Karpas-422 (cell line): Measurements from ENCODE around the gene IFI27. TPM values are rescaled to one million over a fixed set of nuclear protein-coding genes. Genes with fewer than 3 reads are reported as not detected.

Experiments used
- DNase-seq: peaks from one replicate; pipeline ENCODE4 v3.0.0-alpha.2; 2015
- H2AFZ ChIP-seq: fragments of 200-600 bp; sonication (generic); 2 replicates; pipeline ENCODE4 v1.6.1; 2014; ENCODE audit warnings: antibody characterized with exemption, low read length, mixed read lengths
- H3K27ac ChIP-seq: fragments of 200-600 bp; sonication (generic); 2 replicates; pipeline ENCODE4 v1.5.1; 2014; ENCODE audit warnings: mild to moderate bottlenecking, low read length, moderate library complexity
- H3K27me3 ChIP-seq: fragments of 200-600 bp; sonication (generic); 2 replicates; pipeline ENCODE4 v1.6.1; 2014; ENCODE audit warnings: low read length, mixed read lengths
- H3K36me3 ChIP-seq: fragments of 200-600 bp; sonication (generic); 2 replicates; pipeline ENCODE4 v1.6.1; 2014; ENCODE audit warnings: low read length, mixed read lengths; ENCODE audit not compliant: insufficient read depth
- H3K4me1 ChIP-seq: fragments of 200-600 bp; sonication (generic); 2 replicates; pipeline ENCODE4 v1.6.1; 2014; ENCODE audit warnings: mild to moderate bottlenecking, low read length, mixed read lengths
- H3K4me2 ChIP-seq: fragments of 200-600 bp; sonication (generic); 2 replicates; pipeline ENCODE4 v1.6.1; 2014; ENCODE audit warnings: low read length, low read depth, mild to moderate bottlenecking; ENCODE audit not compliant: poor library complexity, severe bottlenecking
- H3K4me3 ChIP-seq: fragments of 200-600 bp; sonication (generic); 2 replicates; pipeline ENCODE4 v1.5.1; 2014; ENCODE audit warnings: mild to moderate bottlenecking, antibody characterized with exemption, low read length, mixed read lengths
- H3K79me2 ChIP-seq: fragments of 200-600 bp; sonication (generic); 2 replicates; pipeline ENCODE4 v1.6.1; 2014; ENCODE audit warnings: mild to moderate bottlenecking, low read length, mixed read lengths
- H3K9ac ChIP-seq: fragments of 200-600 bp; sonication (generic); 2 replicates; pipeline ENCODE4 v1.6.0; 2014; ENCODE audit warnings: low read length
- H3K9me2 ChIP-seq: fragments of 200-600 bp; sonication (generic), shearing (Covaris generic); replicated peaks from 2 replicates; pipeline ENCODE4 v1.6.0; 2014; ENCODE audit warnings: mild to moderate bottlenecking, low read length, moderate library complexity; ENCODE audit not compliant: insufficient read depth
- H3K9me3 ChIP-seq: fragments of 300-700, 200-600 bp; sonication (generic); 2 replicates; pipeline ENCODE4 v1.6.1; 2014; ENCODE audit warnings: low read length, mixed read lengths
- H4K20me1 ChIP-seq: fragments of 200-600 bp; sonication (generic); 2 replicates; pipeline ENCODE4 v1.6.1; 2014; ENCODE audit warnings: mild to moderate bottlenecking, antibody characterized with exemption, low read length, low read depth; ENCODE audit not compliant: insufficient read depth
- total RNA-seq: library from RNA; depleted of rRNA; stranded (reverse); fragments of >200 nt; shearing (Covaris generic); gene quantifications from 2 replicates; pipeline ENCODE4 v1.2.3, GENCODE V29; 2014; ENCODE audit warnings: low replicate concordance

IFI27 gene
- total RNA-seq, 1 experiment from 2014 or later: 0.48 TPM

DNA sequence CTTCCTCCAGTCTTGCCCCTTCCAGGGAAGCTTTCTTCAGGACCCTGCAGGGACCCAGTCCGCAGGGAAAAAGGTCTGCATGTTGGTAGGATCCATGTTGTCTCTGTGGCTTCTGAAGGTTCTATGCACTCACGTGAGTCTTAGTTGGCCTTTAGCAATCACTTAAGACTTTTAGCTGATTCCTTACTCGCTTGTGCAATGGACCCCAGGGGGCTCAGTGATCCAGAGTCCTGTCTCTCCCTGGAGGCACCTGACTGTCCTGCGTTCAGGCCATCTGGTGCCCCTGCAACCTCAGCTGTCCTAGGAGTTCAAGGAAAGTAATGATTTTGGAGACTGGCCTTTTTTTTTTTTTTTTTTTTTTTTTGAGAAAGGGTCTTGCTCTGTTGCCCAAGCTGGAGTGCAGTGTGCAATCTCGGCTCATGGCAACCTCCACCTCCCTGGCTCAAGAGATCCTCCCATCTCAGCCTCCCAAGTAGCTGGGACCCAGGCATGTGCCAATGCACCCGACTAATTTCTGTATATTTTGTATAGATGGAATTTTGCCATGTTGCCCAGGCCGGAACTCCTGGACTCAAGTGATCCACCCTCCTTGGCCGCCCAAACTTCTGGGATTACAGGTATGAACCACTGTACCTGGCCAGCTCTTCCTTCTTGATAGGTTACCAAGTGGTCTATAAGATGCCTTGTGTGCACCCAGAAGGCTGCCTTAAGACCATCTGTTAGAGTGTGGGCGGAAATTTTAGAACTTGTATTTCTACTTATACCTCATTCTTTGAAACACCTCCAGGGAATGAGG is 14.2 kb downstream of the IFI27 start:
- H3K4me3 ChIP-seq: no peak overlapping the region
- H3K27ac ChIP-seq: no peak overlapping the region
- H2AFZ ChIP-seq: no peak overlapping the region
- H3K4me2 ChIP-seq: no peak overlapping the region
- DNase-seq: no peak
- H3K9me2 ChIP-seq: no peaks in the 10 kb centered on the region
- H3K79me2 ChIP-seq: no peaks in the 10 kb centered on the region
- no peaks in the 10 kb centered on the region for H3K36me3 ChIP-seq
- H3K9me3 ChIP-seq: no peaks in the 10 kb centered on the region
- H4K20me1 ChIP-seq: no peaks in the 10 kb centered on the region
- peaks cover 11% of the 10 kb centered on the region for H3K4me1 ChIP-seq
- H3K27me3 ChIP-seq: 0 out of 2 replicates have a peak, but pooled peaks cover 2% of the 10 kb centered on the region
- no peak overlapping the region for H3K9ac ChIP-seq

DNA sequence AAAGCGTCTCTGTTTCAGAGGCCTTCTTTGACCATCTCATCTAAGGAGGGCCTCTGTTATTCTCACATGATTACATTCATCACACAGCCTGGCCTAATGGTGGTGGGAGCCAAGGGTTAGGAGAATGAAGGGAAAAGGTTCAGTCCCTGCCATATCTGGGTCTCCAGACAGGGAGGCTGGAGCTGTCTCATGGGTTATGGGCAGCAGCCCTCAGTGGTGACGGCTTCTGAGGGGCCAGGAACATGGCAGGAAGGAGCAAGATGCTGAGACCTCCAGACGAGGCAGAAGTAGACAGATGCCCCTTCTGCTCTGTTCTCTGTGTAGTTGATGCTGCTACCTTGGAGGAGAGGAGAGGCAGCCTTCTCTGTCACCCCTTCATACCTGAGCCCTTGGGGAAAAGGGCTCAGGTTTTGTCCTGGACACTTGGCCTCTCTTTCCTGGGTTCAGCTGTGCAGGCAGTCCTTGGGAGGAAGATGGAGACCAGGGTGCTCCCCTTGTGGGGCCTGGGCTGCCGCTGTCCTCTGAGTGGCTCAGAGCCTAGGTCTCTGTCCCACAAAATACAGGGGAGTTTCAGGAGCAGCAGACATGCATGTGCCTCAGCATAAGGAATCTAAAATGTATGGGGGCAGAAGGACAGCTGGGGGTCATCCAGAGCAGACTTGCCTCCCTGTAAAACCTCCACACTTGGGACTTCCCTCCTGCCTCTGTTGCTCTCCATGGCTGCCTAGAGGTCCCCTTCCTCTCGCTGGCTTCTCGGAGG is 15.3 kb downstream of the IFI27 start:
- H3K4me2 ChIP-seq: no peak overlapping the region
- H3K9me3 ChIP-seq: no peaks in the 10 kb centered on the region
- DNase-seq: no peak
- H3K9me2 ChIP-seq: no peaks in the 10 kb centered on the region
- no peak overlapping the region for H2AFZ ChIP-seq
- H3K9ac ChIP-seq: no peak overlapping the region
- H4K20me1 ChIP-seq: no peaks in the 10 kb centered on the region
- no peaks in the 10 kb centered on the region for H3K36me3 ChIP-seq
- no peaks in the 10 kb centered on the region for H3K27me3 ChIP-seq
- H3K79me2 ChIP-seq: no peaks in the 10 kb centered on the region
- H3K27ac ChIP-seq: no peak overlapping the region
- no peak overlapping the region for H3K4me3 ChIP-seq
- H3K4me1 ChIP-seq: peaks cover 18% of the 10 kb centered on the region

DNA sequence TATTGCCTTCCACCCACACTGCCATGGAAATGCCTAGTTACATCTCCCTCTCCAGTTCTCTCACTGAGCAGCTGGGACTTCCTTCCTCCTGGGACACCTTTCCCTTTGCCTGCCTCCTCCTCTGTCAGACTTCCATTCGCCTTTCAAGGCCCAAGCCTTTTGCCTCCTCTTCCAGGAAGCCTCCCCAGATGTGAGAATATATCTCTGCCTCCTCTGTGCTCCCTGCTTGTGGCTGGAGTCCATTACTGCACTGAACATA is 15.8 kb downstream of the IFI27 start:
- Histone ChIP-seq H2AFZ (no peak overlapping the region), H3K9ac (no peak overlapping the region), H3K9me3 (no peaks in the 10 kb centered on the region), H3K27me3 (no peaks in the 10 kb centered on the region), H4K20me1 (no peaks in the 10 kb centered on the region), H3K4me2 (no peak overlapping the region), H3K4me1 (peaks cover 18% of the 10 kb centered on the region), H3K36me3 (no peaks in the 10 kb centered on the region), H3K9me2 (no peaks in the 10 kb centered on the region), H3K4me3 (no peak overlapping the region), H3K79me2 (no peaks in the 10 kb centered on the region), H3K27ac (no peak overlapping the region)
- no peak for DNase-seq

DNA sequence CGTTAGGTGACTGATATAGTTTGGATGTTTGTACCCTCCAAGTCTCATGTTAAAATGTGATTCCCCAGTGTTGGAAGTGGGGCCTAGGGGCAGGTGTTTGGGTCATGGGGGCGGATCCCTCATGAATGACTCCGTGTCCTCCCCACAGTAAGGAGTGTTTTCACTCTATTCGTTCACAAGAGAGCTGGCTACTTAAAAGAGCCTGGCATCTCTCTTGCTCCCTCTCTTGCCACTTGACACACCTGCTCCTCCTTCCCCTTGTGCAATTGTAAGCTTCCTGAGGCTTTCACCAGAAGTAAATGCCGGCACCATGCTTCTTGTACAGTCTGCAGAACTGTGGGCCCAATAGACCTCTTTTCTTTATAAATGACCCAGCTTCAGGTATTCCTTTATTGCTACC is 16.3 kb downstream of the IFI27 start:
- no peaks in the 10 kb centered on the region for H4K20me1 ChIP-seq
- H3K9ac ChIP-seq: no peak overlapping the region
- H3K36me3 ChIP-seq: no peaks in the 10 kb centered on the region
- H3K4me2 ChIP-seq: no peak overlapping the region
- H3K4me3 ChIP-seq: no peak overlapping the region
- no peaks in the 10 kb centered on the region for H3K79me2 ChIP-seq
- no peaks in the 10 kb centered on the region for H3K9me3 ChIP-seq
- no peak overlapping the region for H2AFZ ChIP-seq
- H3K27me3 ChIP-seq: no peaks in the 10 kb centered on the region
- DNase-seq: no peak
- H3K27ac ChIP-seq: no peak overlapping the region
- H3K4me1 ChIP-seq: peaks cover 18% of the 10 kb centered on the region
- no peaks in the 10 kb centered on the region for H3K9me2 ChIP-seq

DNA sequence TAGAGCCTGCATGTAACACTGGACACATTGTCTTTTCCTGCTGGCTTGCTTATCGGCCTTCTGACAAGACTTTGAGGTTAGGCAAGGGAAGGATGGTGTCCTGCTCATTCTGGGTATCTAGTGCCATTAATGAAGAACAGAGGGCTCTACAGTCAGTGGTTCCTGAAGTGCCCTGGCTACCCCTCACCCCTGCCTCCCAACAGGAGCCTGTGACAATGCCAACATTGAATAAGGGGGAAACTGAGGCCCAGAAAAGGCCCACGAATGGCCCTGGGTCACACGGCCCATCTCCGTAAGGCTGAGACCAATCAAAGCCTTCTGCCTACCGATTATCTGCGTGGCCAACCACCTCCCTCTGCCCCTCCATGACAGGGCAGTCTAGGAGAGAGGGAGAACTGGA is 16.8 kb downstream of the IFI27 start:
- Histone ChIP-seq H3K4me3 (no peak overlapping the region), H2AFZ (no peak overlapping the region), H3K27ac (no peak overlapping the region), H3K4me1 (peaks cover 18% of the 10 kb centered on the region), H3K9me2 (no peaks in the 10 kb centered on the region), H3K9ac (no peak overlapping the region), H3K27me3 (no peaks in the 10 kb centered on the region), H4K20me1 (no peaks in the 10 kb centered on the region), H3K4me2 (no peak overlapping the region), H3K9me3 (no peaks in the 10 kb centered on the region), H3K36me3 (no peaks in the 10 kb centered on the region), H3K79me2 (no peaks in the 10 kb centered on the region)
- no peak for DNase-seq

DNA sequence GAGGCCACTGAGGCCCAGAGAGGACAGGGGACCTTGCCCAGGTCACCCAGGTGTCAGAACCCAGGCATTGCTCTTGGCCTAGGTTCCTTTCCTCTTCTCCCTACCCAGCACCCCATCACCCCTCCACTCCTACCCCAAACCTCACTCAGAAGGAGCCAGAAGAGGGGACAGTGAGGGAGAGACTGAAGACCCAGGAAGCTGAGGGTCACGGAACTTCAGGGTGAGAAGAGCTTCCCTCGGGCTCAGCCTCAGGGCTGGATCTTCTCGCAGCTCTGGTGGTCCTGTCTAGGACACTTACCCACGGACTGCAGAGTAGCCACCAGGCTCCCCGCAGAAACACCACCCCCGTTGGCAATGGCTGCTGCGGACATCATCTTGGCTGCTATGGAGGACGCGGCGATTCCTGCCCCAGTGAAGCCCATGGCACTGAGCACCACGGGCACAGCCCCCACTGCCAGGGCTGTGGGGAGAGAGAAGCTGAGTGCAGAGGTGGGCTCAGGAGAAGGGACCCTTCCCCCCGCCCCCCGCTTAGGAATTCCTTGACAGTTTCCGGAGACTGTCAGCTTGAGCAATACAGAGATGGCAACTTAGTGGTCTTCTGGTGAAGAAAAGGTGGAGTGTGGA is 17.8 kb downstream of the IFI27 start:
- Histone ChIP-seq H3K27me3 (no peaks in the 10 kb centered on the region), H3K9me2 (no peaks in the 10 kb centered on the region), H3K27ac (no peak overlapping the region), H3K9me3 (no peaks in the 10 kb centered on the region), H3K4me1 (peaks cover 18% of the 10 kb centered on the region), H4K20me1 (no peaks in the 10 kb centered on the region), H3K9ac (peak overlapping the region; percentile 83), H3K4me2 (peak overlapping the region; percentile 73), H2AFZ (no peak overlapping the region), H3K79me2 (no peaks in the 10 kb centered on the region), H3K36me3 (no peaks in the 10 kb centered on the region), H3K4me3 (peak overlapping the region; percentile 82)
- DNase-seq: no peak

DNA sequence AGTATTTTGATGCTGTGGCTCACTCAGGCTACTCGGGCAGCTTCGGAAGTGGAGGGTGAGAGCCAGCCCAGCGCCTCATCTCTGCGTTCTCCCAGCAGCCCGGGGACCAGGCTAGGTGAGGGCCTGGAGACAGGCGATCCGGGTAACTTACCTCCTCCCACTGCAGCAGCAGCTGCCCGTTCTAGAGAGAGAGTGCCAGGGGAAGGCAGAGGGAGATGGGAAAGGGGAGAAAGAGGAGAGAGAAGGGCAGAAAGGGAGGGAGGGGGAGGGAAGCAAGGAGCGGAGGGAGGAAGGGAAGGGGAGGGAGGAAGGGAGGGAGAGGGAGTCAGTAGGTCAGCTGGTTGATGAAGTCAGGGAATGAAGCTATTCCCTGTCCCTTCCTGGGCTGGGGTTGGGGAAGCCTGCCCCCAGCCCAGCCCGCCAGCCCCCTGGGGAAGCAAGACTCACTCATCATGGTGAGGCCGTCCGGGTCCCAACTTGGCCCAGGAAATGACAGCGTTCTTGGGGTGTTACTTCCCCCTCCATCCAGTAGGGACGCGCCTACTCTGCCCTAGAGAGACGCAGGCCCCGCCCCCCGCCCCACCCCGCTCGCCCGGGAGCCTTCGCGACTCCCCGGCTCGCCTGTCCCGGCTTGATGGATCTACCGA is 18.7 kb downstream of the IFI27 start, which contains the start of gene IFI27L2:
TSS of gene IFI27L2 (minus strand) at position 494 of the 647 bp plus-strand sequence. CDS start at position 454, 40 bp downstream.
- no peak within 1 kb of the TSS for H3K27ac ChIP-seq

More for the DNA sequence above, 18.7 kb downstream of the IFI27 start, which contains the start of gene IFI27L2:
- Histone ChIP-seq H3K4me1 (peaks cover 18% of the 10 kb centered on the region), H3K79me2 (no peaks in the 10 kb centered on the region), H3K4me3 (peak within 1 kb of the TSS; percentile 82), H4K20me1 (no peaks in the 10 kb centered on the region), H2AFZ (peak within 1 kb of the TSS; percentile 82), H3K9ac (peak within 1 kb of the TSS; percentile 83), H3K4me2 (peak within 1 kb of the TSS; percentile 73), H3K27me3 (no peaks in the 10 kb centered on the region), H3K9me2 (no peaks in the 10 kb centered on the region), H3K36me3 (no peaks in the 10 kb centered on the region), H3K9me3 (no peaks in the 10 kb centered on the region)
- peak; percentile 96 for DNase-seq
